Trophoblast cell (in vitro differentiated cells and primary cell): Measurements from ENCODE around the gene DIO3.
"Not testable (repeated sequence)": the region's sequence is repeated elsewhere in the genome, so short reads cannot be mapped to it uniquely, and the experiment has no call there.

ENCODE experiments used
- DNase-seq, 2 donors: peaks; one replicate each; pipeline ENCODE4 v3.0.0-alpha.2; 2016
- H2AFZ ChIP-seq: 2 replicates; pipeline ENCODE4 v1.6.1; 2013; ENCODE audit warnings: low read length, moderate library complexity, mild to moderate bottlenecking; ENCODE audit not compliant: insufficient read depth, poor library complexity
- H2AK5ac ChIP-seq: 2 replicates; pipeline ENCODE4 v1.6.1; 2013; ENCODE audit warnings: mild to moderate bottlenecking, low read length
- H2BK120ac ChIP-seq: 2 replicates; pipeline ENCODE4 v1.6.1; 2013; ENCODE audit warnings: low read length, mild to moderate bottlenecking, moderate library complexity; ENCODE audit not compliant: insufficient read depth, poor library complexity
- H2BK12ac ChIP-seq: 2 replicates; pipeline ENCODE4 v1.6.1; 2013; ENCODE audit warnings: mild to moderate bottlenecking, low read length, moderate library complexity
- H2BK5ac ChIP-seq: 2 replicates; pipeline ENCODE4 v1.6.1; 2013; ENCODE audit warnings: low read length, low read depth, moderate library complexity, mild to moderate bottlenecking; ENCODE audit not compliant: poor library complexity
- H3K14ac ChIP-seq: 2 replicates; pipeline ENCODE4 v1.6.1; 2013; ENCODE audit warnings: mild to moderate bottlenecking, low read length
- H3K18ac ChIP-seq: 2 replicates; pipeline ENCODE4 v1.6.1; 2013; ENCODE audit warnings: mild to moderate bottlenecking, low read length
- H3K23ac ChIP-seq: 2 replicates; pipeline ENCODE4 v1.6.1; 2013; ENCODE audit warnings: low read length
- H3K27ac ChIP-seq: 2 replicates; pipeline ENCODE4 v1.5.1; 2013; ENCODE audit warnings: low read depth, mild to moderate bottlenecking, inconsistent platforms, low read length, moderate library complexity
- H3K27me3 ChIP-seq: 2 replicates; pipeline ENCODE4 v1.6.1; 2013; ENCODE audit warnings: inconsistent platforms, mild to moderate bottlenecking, low read length, moderate library complexity; ENCODE audit not compliant: insufficient read depth
- H3K36me3 ChIP-seq, 2 experiments: 1 replicate in 1 of 2; 2 replicates in 1 of 2; pipeline ENCODE4 v1.6.1; 2013; ENCODE audit warnings: low read length in 2 of 2, mild to moderate bottlenecking in 2 of 2, moderate library complexity in 1 of 2; ENCODE audit not compliant: insufficient read depth in 2 of 2, control insufficient read depth in 1 of 2
- H3K4ac ChIP-seq: 2 replicates; pipeline ENCODE4 v1.6.1; 2013; ENCODE audit warnings: low read depth, mild to moderate bottlenecking, low read length, moderate library complexity
- H3K4me1 ChIP-seq, 2 experiments: 1 replicate in 1 of 2; 2 replicates in 1 of 2; pipeline ENCODE4 v1.6.1; 2013; ENCODE audit warnings: low read length in 2 of 2, mild to moderate bottlenecking in 2 of 2, moderate library complexity in 1 of 2; ENCODE audit not compliant: insufficient read depth in 2 of 2, control insufficient read depth in 1 of 2
- H3K4me2 ChIP-seq: 2 replicates; pipeline ENCODE4 v1.6.1; 2013; ENCODE audit warnings: inconsistent platforms, mild to moderate bottlenecking, low read length, moderate library complexity
- H3K4me3 ChIP-seq: 2 replicates; pipeline ENCODE4 v1.5.1; 2013; ENCODE audit warnings: mild to moderate bottlenecking, low read depth, low read length, inconsistent platforms
- H3K79me1 ChIP-seq: one replicate; pipeline ENCODE4 v1.6.1; 2013; ENCODE audit warnings: low read length
- H3K79me2 ChIP-seq: 2 replicates; pipeline ENCODE4 v1.6.1; 2013; ENCODE audit warnings: low read length, mild to moderate bottlenecking; ENCODE audit not compliant: control insufficient read depth, insufficient read depth, poor library complexity
- H3K9ac ChIP-seq: 2 replicates; pipeline ENCODE4 v1.6.1; 2013; ENCODE audit warnings: mild to moderate bottlenecking, low read length
- H3K9me3 ChIP-seq: 2 replicates; pipeline ENCODE4 v1.6.1; 2013; ENCODE audit warnings: low read depth, mild to moderate bottlenecking, control low read depth, inconsistent platforms, low read length; ENCODE audit not compliant: insufficient read depth
- H4K12ac ChIP-seq: 2 replicates; pipeline ENCODE4 v1.6.1; 2013; ENCODE audit warnings: low read depth, mild to moderate bottlenecking, low read length, moderate library complexity
- H4K8ac ChIP-seq: 2 replicates; pipeline ENCODE4 v1.6.1; 2013; ENCODE audit warnings: low read depth, mild to moderate bottlenecking, low read length, moderate library complexity
- H4K91ac ChIP-seq: one replicate; pipeline ENCODE4 v1.6.1; 2013; ENCODE audit warnings: low read depth, mild to moderate bottlenecking, low read length, moderate library complexity
- WGBS: extraction: QIAGEN DNeasy Blood & Tissue Kit; methylation state at CpG from one replicate; pipeline ENCODE4 v1.1.7; 2013; ENCODE audit warnings: missing lambda C conversion rate; ENCODE audit not compliant: insufficient read length, insufficient coverage; ENCODE audit errors: extremely low coverage; 5-methylcytosine and 5-hydroxymethylcytosine counted together

The DIO3 gene

GRCh38 chr14:101554991-101555668, 6.2 kb upstream of the DIO3 start:
- Histone ChIP-seq H3K4ac (no peak overlapping the region), H2BK12ac (no peak overlapping the region), H4K91ac (no peak overlapping the region), H3K36me3 (peaks cover 2 to 5% of the 10 kb centered on the region in 2 experiments), H4K8ac (no peak overlapping the region), H3K79me1 (peaks cover 9% of the 10 kb centered on the region), H3K23ac (no peak overlapping the region), H3K9me3 (no peaks in the 10 kb centered on the region), H3K4me2 (no peak overlapping the region), H3K27me3 (no peaks in the 10 kb centered on the region), H4K12ac (no peak overlapping the region), H2AFZ (no peak overlapping the region), H2BK5ac (no peak overlapping the region), H3K18ac (no peak overlapping the region), H3K4me1 (peaks cover 4 to 10% of the 10 kb centered on the region in 2 experiments), H2BK120ac (no peak overlapping the region), H2AK5ac (no peak overlapping the region), H3K27ac (no peak overlapping the region), H3K79me2 (peaks cover 9% of the 10 kb centered on the region), H3K4me3 (no peak overlapping the region), H3K9ac (no peak overlapping the region), H3K14ac (no peak overlapping the region)
- DNase-seq = no peak
- WGBS = no CpG with 5 or more reads among the region's 20 CpGs

- not testable (repeated sequence) for H3K27ac ChIP-seq, H2AK5ac ChIP-seq, H3K4ac ChIP-seq, H3K9me3 ChIP-seq, H3K18ac ChIP-seq, H2BK5ac ChIP-seq, H3K36me3 ChIP-seq, H3K79me1 ChIP-seq, H3K79me2 ChIP-seq, H2AFZ ChIP-seq, H4K8ac ChIP-seq, H3K4me2 ChIP-seq, H2BK120ac ChIP-seq, H3K4me3 ChIP-seq, H3K14ac ChIP-seq, H3K23ac ChIP-seq, H2BK12ac ChIP-seq, DNase-seq, H3K9ac ChIP-seq, H4K91ac ChIP-seq, H4K12ac ChIP-seq, H3K27me3 ChIP-seq
- no CpG with 5 or more reads among the region's 5 CpGs for WGBS
- H3K4me1 ChIP-seq = peaks cover 4 to 10% of the 10 kb centered on the region in 2 experiments
These were observed 5.6 kb upstream of the DIO3 start for GRCh38 chr14:101555669-101556043.

- no peak overlapping the region for H3K9ac ChIP-seq
- H2BK12ac ChIP-seq = no peak overlapping the region
- no peak overlapping the region for H4K12ac ChIP-seq
- no CpG with 5 or more reads among the region's 10 CpGs for WGBS
- H4K8ac ChIP-seq = no peak overlapping the region
- no peak overlapping the region for H2AFZ ChIP-seq
- H2BK5ac ChIP-seq = no peak overlapping the region
- no peak overlapping the region for H3K4ac ChIP-seq
- H3K36me3 ChIP-seq = peaks cover 2 to 5% of the 10 kb centered on the region in 2 experiments
- no peak overlapping the region for H2AK5ac ChIP-seq
- no peak overlapping the region for H2BK120ac ChIP-seq
- peaks cover 4 to 10% of the 10 kb centered on the region in 2 experiments for H3K4me1 ChIP-seq
- peaks cover 9% of the 10 kb centered on the region for H3K79me2 ChIP-seq
- H3K27me3 ChIP-seq = no peaks in the 10 kb centered on the region
- peaks cover 9% of the 10 kb centered on the region for H3K79me1 ChIP-seq
- H3K4me3 ChIP-seq = no peak overlapping the region
- no peaks in the 10 kb centered on the region for H3K9me3 ChIP-seq
- H3K18ac ChIP-seq = no peak overlapping the region
- H3K23ac ChIP-seq = no peak overlapping the region
- no peak overlapping the region for H4K91ac ChIP-seq
- H3K14ac ChIP-seq = no peak overlapping the region
- no peak overlapping the region for H3K27ac ChIP-seq
- no peak for DNase-seq
- H3K4me2 ChIP-seq = no peak overlapping the region
These were observed 5.2 kb upstream of the DIO3 start for GRCh38 chr14:101556131-101556530.

GRCh38 chr14:101556566-101557320, 4.6 kb upstream of the DIO3 start:
- Histone ChIP-seq H2AFZ (no peak overlapping the region), H3K27ac (no peak overlapping the region), H2BK12ac (no peak overlapping the region), H3K4me3 (no peak overlapping the region), H4K91ac (no peak overlapping the region), H3K36me3 (peaks cover 2 to 5% of the 10 kb centered on the region in 2 experiments), H2AK5ac (no peak overlapping the region), H3K18ac (no peak overlapping the region), H3K9me3 (peaks cover 6% of the 10 kb centered on the region), H2BK120ac (no peak overlapping the region), H3K79me1 (peaks cover 9% of the 10 kb centered on the region), H3K4me1 (peaks cover 4 to 10% of the 10 kb centered on the region in 2 experiments), H3K9ac (no peak overlapping the region), H3K23ac (no peak overlapping the region), H4K12ac (no peak overlapping the region), H2BK5ac (no peak overlapping the region), H3K79me2 (peaks cover 9% of the 10 kb centered on the region), H3K4ac (no peak overlapping the region), H3K27me3 (peaks cover 4% of the 10 kb centered on the region), H3K14ac (no peak overlapping the region), H4K8ac (no peak overlapping the region), H3K4me2 (no peak overlapping the region)
- WGBS = no CpG with 5 or more reads among the region's 13 CpGs
- no peak for DNase-seq
